Right renal pelvis (tissue), 4 donors: ENCODE results near the gene XCR1. TPM values are rescaled to one million over a fixed set of nuclear protein-coding genes. Genes with fewer than 3 reads are reported as not detected.
"Not testable (repeated sequence)": the region's sequence is repeated elsewhere in the genome, so short reads cannot be mapped to it uniquely, and the experiment has no call there.

Experiments used
- DNase-seq, 4 donors: peaks; one replicate each; pipeline ENCODE4 v3.0.0-alpha.2; 2013; ENCODE audit warnings: low read depth in 4 of 4, low spot score in 3 of 4, missing footprints in 1 of 4
- polyA plus RNA-seq, 4 donors: library from polyadenylated mRNA; unstranded; fragments of 120-200 nt; gene quantifications; one replicate each; pipeline ENCODE4 v1.2.1, GENCODE V29; 2013; ENCODE audit not compliant: insufficient read length in 4 of 4

XCR1 gene
- polyA plus RNA-seq, 4 donors, result 0.06 to 0.53 (median 0.33) TPM

DNA sequence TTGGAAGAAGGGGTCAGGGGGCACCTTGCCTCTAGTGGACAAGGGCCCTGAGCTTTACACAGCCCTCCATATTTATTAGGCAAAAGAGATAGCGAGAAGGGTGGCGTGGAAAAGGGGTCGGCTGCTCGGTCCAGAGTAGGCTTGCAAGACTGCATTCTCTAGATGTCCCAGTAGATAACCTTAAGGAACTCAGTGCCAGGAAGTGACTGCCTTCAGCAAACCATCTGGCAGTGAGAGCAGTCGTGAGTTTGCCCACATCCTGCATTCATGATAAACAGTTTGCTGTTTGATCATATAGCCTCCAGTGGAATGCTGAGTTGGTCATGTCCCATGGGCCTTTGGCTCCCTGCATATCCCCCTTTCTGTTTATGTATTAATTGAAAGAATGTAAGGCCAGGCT, 18.9 kb upstream of the XCR1 start:
- DNase-seq, result not testable (repeated sequence)

GRCh38 chr3:46038916-46039315, 11.6 kb upstream of the XCR1 start:
- DNase-seq, result no peak

GRCh38 chr3:46038071-46038470, 10.8 kb upstream of the XCR1 start:
- not testable (repeated sequence) for DNase-seq

- DNase-seq, result no peak
These were observed 8.9 kb upstream of the XCR1 start for GRCh38 chr3:46036191-46036590.

GRCh38 chr3:46031747-46032146, 4.5 kb upstream of the XCR1 start:
- no peak for DNase-seq

DNA sequence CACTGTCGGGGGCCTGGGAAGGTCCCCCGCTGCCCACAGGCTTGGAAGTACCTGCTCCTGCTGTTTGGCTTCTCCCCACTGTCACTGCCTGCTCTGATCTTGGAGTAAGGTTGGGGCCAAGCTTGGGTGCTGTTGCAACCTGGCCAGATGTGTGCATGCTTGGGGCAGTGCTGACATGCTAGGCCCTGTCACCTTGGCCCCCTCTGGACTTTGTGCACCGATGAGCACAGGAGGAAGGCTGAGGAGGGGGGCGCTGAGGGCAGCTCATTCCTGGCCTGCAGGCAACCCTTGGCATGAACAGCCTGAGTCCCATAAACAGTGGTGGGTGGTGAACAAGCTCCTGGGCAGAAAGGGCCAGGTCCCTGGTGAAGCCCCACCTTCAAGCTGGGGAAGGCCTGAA, 4.0 kb upstream of the XCR1 start:
- DNase-seq, result no peak

- no peak for DNase-seq
These were observed 3.3 kb upstream of the XCR1 start for GRCh38 chr3:46030626-46031025.

DNA sequence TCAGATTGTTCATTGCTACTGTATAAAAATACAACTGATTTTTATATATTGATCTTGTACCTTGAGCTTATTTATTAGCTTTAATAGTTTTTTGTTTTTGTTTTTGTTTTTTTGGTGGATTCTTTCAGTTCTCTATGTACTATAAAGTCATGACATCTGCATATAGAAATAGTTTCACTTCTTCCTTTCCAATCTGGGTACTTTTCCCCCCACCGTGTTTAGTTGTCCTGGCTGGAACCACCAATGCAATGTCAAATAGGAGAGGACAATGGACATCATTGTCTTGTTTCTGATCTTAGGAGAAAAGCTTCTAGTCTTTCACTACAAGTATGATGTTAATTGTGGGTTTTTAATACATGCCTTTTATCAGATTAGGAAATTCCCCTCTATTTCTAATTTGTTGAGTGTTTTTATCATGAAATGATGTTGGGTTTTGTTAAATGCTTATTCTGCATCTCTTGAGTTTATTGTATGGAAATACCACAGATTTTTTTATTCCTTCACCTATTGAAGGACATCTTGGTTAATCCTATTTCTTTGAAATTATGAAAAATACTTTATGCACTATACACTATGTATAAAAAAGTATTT, 2.8 kb upstream of the XCR1 start:
- DNase-seq, result no peak

DNA sequence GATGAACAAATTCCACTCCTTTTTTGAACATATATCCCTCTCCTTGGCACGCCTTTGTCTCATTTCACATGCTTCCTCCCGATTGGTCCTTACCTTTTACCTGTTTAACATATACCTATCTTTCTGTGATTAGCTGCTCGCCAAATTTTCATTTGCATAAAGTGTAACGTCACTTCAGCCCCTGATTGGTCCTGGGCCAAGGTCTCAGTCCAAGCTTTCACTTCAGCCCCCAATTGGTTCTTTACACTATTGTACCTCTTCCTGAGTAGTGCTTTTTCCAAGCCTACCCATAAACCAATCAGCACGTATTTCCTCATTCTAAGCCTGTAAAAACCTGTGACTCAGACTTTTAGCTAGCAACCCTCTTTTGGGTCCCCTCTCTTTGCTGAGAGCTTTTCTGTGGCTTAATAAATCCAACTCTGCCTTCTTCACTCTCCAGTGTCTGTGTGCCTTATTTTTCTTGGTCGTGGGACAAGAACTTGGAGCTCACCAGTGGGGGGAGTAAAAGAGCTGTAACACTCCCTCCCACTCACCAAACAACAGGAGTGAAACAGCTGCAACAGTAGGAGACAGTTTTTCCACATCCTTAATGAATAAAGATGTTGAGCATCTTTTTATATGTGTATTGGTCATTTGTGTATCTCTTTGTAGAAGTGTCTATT, 584 bp upstream of the XCR1 start:
- no peak for DNase-seq

GRCh38 chr3:46025139-46025538, 2.1 kb downstream of the XCR1 start:
- DNase-seq, result no peak

GRCh38 chr3:46024131-46024530, 3.2 kb downstream of the XCR1 start:
- DNase-seq, result no peak

GRCh38 chr3:46022909-46023785, 4.1 kb downstream of the XCR1 start:
- no peak for DNase-seq

GRCh38 chr3:46021516-46021915, 5.8 kb downstream of the XCR1 start:
- DNase-seq, result no peak

DNA sequence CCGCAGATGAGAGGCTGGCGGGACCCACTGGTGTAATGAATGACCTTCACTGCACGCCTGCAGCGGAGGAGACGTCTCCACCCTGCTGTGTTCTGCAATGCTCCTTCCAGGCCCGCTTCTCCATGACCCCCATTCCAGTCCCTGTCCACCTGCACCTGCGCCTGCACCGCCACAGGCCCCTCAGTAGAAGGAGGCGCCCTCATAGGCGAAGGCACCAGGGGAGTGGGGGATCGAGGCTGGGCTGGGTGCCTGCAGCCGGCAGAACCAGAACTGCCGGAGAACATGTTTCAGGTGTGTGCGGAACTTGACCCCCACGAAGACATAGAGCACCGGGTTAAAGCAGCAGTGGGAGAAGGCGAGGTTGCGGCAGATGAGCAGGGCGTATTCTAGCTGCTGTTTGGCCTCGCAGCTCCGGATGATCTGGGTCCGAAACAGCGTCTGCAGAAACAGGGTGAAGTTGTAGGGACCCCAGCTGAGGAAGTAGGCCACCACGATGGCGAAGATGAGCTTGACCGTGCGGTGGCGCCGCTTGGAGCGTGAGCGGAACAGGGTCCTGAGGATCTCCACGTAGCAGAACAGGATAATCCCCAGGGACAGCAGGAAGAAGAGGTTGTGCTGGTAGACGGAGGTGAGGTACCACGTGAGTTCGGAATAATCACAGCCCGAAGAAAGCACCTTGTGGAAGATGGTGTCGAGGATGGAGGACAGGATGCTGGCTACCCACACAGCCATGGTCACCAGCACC, 6.3 kb downstream of the XCR1 start:
- no peak for DNase-seq

DNA sequence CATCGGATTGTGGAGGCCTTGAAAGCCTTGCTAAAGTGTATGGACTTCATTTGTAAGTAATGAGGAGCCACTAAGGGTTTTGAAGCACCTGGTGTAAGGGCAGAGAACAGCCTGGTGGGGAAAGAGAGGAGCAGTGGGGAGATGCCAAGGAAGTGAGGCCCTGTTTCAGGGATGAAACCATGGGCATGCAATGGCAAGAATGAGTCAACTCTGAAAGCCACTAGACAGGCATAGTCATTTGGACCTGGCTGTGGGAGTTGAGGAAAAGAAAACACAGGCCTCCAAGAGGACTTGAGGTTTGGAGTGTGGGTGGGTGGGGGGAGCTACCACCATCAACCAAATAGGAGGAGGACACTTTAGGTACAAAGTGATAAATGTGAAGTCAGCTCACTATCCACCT, 7.6 kb downstream of the XCR1 start:
- DNase-seq, result no peak

GRCh38 chr3:46017720-46018119, 9.6 kb downstream of the XCR1 start:
- DNase-seq, result no peak

GRCh38 chr3:46013316-46014094, 13.8 kb downstream of the XCR1 start:
- DNase-seq, result no peak

GRCh38 chr3:46012246-46012645, 15.0 kb downstream of the XCR1 start:
- no peak for DNase-seq

GRCh38 chr3:46010519-46011113, 16.7 kb downstream of the XCR1 start:
- DNase-seq, result no peak

GRCh38 chr3:46008058-46008457, 19.2 kb downstream of the XCR1 start:
- no peak for DNase-seq
